Ascending aorta (tissue), 2 donors: ENCODE results near the gene TSPAN5. TPM values are rescaled to one million over a fixed set of nuclear protein-coding genes. Genes with fewer than 3 reads are reported as not detected.

Source experiments
- DNase-seq, 2 donors: peaks; one replicate each; pipeline ENCODE4 v3.0.0-alpha.2; 2019; ENCODE audit warnings: low spot score in 2 of 2
- H3K27ac ChIP-seq, 2 donors: fragments of 200-600 bp; sonication (generic); one replicate each; pipeline ENCODE4 v1.5.1; 2016 to 2017; ENCODE audit warnings: mild to moderate bottlenecking in 1 of 2
- H3K27me3 ChIP-seq: fragments of 200-600 bp; sonication (generic); one replicate; pipeline ENCODE4 v1.5.1; 2017
- H3K36me3 ChIP-seq, 2 donors: fragments of 200-600 bp; sonication (generic); one replicate each; pipeline ENCODE4 v1.5.1; 2016
- H3K4me1 ChIP-seq, 2 donors: fragments of 200-600 bp; sonication (generic); one replicate each; pipeline ENCODE4 v1.5.1; 2016 to 2017; ENCODE audit warnings: mild to moderate bottlenecking in 1 of 2
- H3K4me3 ChIP-seq, 2 donors: fragments of 200-600 bp; sonication (generic); one replicate each; pipeline ENCODE4 v1.5.1; 2016 to 2017; ENCODE audit warnings: mild to moderate bottlenecking in 1 of 2
- H3K9me3 ChIP-seq, 2 donors: fragments of 200-600 bp; sonication (generic); one replicate each; pipeline ENCODE4 v1.5.1; 2016
- intact Hi-C: fragments of 100-400 bp; cut with DNase I; formaldehyde crosslinking; loops from one replicate; pipeline ENCODE4 v1.15.1; 2023
- total RNA-seq: library from RNA; depleted of rRNA; stranded (reverse); fragments of >200 nt; gene quantifications from one replicate; pipeline ENCODE4 v1.1.0, GENCODE V29; 2016
- TF ChIP-seq, protein P1 (sequence below), 3 experiments: fragments of 200-600 bp in 2 of 3; fragments of 450-650 bp in 1 of 3; sonication (generic) in 2 of 3; IDR thresholded peaks; one replicate each; pipeline ENCODE4 v1.5.1; 2016 to 2019; ENCODE audit warnings: antibody characterized with exemption in 3 of 3, mild to moderate bottlenecking in 1 of 3, moderate library complexity in 1 of 3

The TSPAN5 gene
- total RNA-seq, 1 donor from 2014 or later, result 5.2 TPM

DNA sequence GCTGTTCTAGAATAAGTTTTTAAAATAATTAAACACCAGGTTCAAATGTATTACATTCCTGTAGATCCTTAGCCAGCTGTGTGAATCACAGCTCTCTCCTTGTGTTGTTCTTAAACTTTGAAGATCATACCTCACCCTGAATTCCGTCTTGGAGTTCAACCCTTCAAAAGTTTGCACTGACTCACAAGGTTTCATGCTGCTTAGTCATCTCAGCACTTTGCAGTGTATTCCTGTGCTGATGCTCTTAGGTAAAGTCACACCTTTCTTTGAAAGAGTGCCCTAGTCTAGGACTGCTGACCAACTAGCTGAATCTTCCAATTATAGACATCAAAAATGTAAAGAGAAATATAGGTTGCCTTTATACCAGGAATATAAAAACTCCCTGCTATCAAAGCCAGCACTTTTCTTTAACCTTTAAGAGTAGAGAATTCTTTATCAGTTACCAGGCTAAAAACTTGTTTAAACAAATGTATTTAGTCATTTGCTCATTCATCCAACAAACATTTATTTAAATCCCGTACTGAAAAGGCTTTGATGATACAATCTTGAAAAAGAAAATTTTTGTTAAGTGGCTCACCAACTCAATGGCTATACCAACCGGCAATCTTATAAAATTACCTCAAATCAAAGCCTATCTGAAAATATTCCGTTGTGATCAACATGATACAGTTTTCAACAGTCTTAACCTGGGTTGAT is 227.6 kb downstream of the TSPAN5 start:
- H3K4me1 ChIP-seq, result no peaks in the 10 kb centered on the region
- TF ChIP-seq, protein P1, sequence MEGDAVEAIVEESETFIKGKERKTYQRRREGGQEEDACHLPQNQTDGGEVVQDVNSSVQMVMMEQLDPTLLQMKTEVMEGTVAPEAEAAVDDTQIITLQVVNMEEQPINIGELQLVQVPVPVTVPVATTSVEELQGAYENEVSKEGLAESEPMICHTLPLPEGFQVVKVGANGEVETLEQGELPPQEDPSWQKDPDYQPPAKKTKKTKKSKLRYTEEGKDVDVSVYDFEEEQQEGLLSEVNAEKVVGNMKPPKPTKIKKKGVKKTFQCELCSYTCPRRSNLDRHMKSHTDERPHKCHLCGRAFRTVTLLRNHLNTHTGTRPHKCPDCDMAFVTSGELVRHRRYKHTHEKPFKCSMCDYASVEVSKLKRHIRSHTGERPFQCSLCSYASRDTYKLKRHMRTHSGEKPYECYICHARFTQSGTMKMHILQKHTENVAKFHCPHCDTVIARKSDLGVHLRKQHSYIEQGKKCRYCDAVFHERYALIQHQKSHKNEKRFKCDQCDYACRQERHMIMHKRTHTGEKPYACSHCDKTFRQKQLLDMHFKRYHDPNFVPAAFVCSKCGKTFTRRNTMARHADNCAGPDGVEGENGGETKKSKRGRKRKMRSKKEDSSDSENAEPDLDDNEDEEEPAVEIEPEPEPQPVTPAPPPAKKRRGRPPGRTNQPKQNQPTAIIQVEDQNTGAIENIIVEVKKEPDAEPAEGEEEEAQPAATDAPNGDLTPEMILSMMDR (IDR thresholded peaks at IDR 0.05), result no peak
- H3K4me3 ChIP-seq, result no peak overlapping the region
- H3K9me3 ChIP-seq, result no peaks in the 10 kb centered on the region
- no peaks in the 10 kb centered on the region for H3K27me3 ChIP-seq
- no peak for DNase-seq
- intact Hi-C loops, result no loop called here
- H3K36me3 ChIP-seq, result peaks cover 8 to 18% of the 10 kb centered on the region in 2 donors
- no peak overlapping the region for H3K27ac ChIP-seq

DNA sequence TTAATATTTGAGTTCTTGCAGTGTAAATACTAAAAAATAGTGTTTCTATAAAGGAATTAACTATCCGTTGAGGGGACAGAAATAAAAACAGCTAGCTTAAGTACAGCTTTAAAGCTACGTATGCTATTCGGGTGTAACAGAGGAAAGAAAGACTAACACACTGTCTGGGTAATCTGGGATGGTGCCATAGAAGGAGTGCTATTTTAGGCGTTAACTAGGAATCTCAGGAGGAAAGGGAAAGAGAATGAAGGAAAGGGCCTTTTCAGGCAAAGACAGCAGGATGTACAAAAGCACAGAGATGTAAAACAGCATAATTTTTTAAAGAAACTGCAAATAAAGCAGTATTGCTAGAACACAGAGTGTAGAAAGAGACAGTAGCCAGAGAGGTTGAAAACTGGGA is 235.4 kb downstream of the TSPAN5 start:
- H3K27ac ChIP-seq, result no peak overlapping the region
- H3K4me1 ChIP-seq, result no peaks in the 10 kb centered on the region
- TF ChIP-seq, protein P1 (IDR thresholded peaks at IDR 0.05), result no peak
- no peaks in the 10 kb centered on the region for H3K27me3 ChIP-seq
- intact Hi-C loops, result no loop called here
- no peaks in the 10 kb centered on the region for H3K9me3 ChIP-seq
- H3K36me3 ChIP-seq, result peaks cover 31 to 60% of the 10 kb centered on the region in 2 donors
- no peak for DNase-seq
- no peak overlapping the region for H3K4me3 ChIP-seq

DNA sequence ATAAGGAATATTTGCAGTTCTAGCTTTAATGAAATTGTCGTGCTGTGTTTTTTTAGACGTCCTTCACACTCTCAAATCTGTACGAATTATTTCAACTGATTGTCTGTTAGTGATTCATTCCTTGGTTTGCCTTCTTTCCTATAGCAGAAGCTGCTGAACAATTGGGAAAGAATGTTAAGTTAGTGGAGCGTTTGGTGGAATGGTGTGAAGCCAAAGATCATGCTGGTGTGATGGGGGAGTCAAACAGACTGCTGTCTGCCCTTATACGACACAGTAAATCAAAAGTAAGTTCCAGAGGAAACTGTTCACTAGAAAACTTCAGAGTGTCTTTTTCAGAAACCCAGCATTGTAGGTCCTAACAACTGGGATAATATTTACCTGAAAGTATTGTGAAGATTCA is 237.3 kb downstream of the TSPAN5 start:
- no peak overlapping the region for H3K27ac ChIP-seq
- no peak for DNase-seq
- no peaks in the 10 kb centered on the region for H3K9me3 ChIP-seq
- intact Hi-C loops, result no loop called here
- no peaks in the 10 kb centered on the region for H3K27me3 ChIP-seq
- H3K4me1 ChIP-seq, result no peaks in the 10 kb centered on the region
- H3K36me3 ChIP-seq, result peaks cover 34 to 73% of the 10 kb centered on the region in 2 donors
- TF ChIP-seq, protein P1 (IDR thresholded peaks at IDR 0.05), result no peak
- H3K4me3 ChIP-seq, result no peak overlapping the region
